HG03521 (cell line): Measurements from ENCODE around the gene AMIGO1.

ENCODE experiments used
- ATAC-seq: cut with Tn5 transposase; IDR thresholded peaks from one replicate; pipeline ENCODE4 v1.9.1; 2021; ENCODE audit warnings: mild to moderate bottlenecking, moderate library complexity; ENCODE audit not compliant: unreplicated experiment

AMIGO1 gene

GRCh38 chr1:109503935-109504334 lies 5.6 kb downstream of the AMIGO1 start:
- no peak for ATAC-seq

GRCh38 chr1:109502364-109502851 lies 7.1 kb downstream of the AMIGO1 start:
- no peak for ATAC-seq

GRCh38 chr1:109501644-109502363 lies 7.7 kb downstream of the AMIGO1 start:
- no peak for ATAC-seq

GRCh38 chr1:109500941-109501381 lies 8.6 kb downstream of the AMIGO1 start:
- ATAC-seq, result no peak

GRCh38 chr1:109499661-109500536 lies 9.6 kb downstream of the AMIGO1 start:
- ATAC-seq, result no peak

- ATAC-seq, result no peak
These were observed 10.4 kb downstream of the AMIGO1 start for GRCh38 chr1:109499081-109499480.

- no peak for ATAC-seq
These were observed 11.2 kb downstream of the AMIGO1 start for GRCh38 chr1:109498161-109498801.

- no peak for ATAC-seq
These were observed 11.9 kb downstream of the AMIGO1 start for GRCh38 chr1:109497449-109498160.

- no peak for ATAC-seq
These were observed 13.8 kb downstream of the AMIGO1 start for GRCh38 chr1:109495738-109496137.

- ATAC-seq, result peak; percentile 79
These were observed 15.6 kb downstream of the AMIGO1 start, which contains the start of gene CYB561D1 for GRCh38 chr1:109493805-109494539. Gene CYB561D1, plus strand, starts transcription at chr1:109494094. Its CDS starts 46 bp downstream, at chr1:109494140.

- no peak for ATAC-seq
These were observed 16.3 kb downstream of the AMIGO1 start for GRCh38 chr1:109493227-109493626.

- ATAC-seq, result no peak
These were observed 16.7 kb downstream of the AMIGO1 start for GRCh38 chr1:109492779-109493178.

GRCh38 chr1:109491372-109491771 lies 18.2 kb downstream of the AMIGO1 start:
- ATAC-seq, result no peak

- ATAC-seq, result no peak
These were observed 18.6 kb downstream of the AMIGO1 start for GRCh38 chr1:109490934-109491302.

GRCh38 chr1:109490029-109490933 lies 19.2 kb downstream of the AMIGO1 start:
- no peak for ATAC-seq

- ATAC-seq, result no peak
These were observed 20.8 kb downstream of the AMIGO1 start for GRCh38 chr1:109488696-109489095.

- ATAC-seq, result no peak
These were observed 21.3 kb downstream of the AMIGO1 start for GRCh38 chr1:109488201-109488600.

GRCh38 chr1:109487261-109487660 lies 22.3 kb downstream of the AMIGO1 start:
- no peak for ATAC-seq

- no peak for ATAC-seq
These were observed 24.5 kb downstream of the AMIGO1 start for GRCh38 chr1:109485001-109485400.
